GM18526 (cell line): Measurements from ENCODE around the gene AKAP12.

ENCODE experiments used
- POLR2A ChIP-seq: IDR thresholded peaks from 3 replicates; pipeline ENCODE4 v1.6.1; 2011; ENCODE audit not compliant: insufficient read length; ENCODE audit errors: extremely low read depth

AKAP12 gene

GRCh38 chr6:151239603-151240035, at the start of gene AKAP12:
Gene AKAP12 (plus strand): TSS chr6:151239967. CDS start chr6:151240563, 596 bp downstream.
- TF ChIP-seq POLR2A, result no peak

GRCh38 chr6:151191527-151191926, 48.2 kb upstream of the AKAP12 start:
- TF ChIP-seq POLR2A, result no peak

- no peak for TF ChIP-seq POLR2A
Observed at GRCh38 chr6:151196555-151196954, 43.2 kb upstream of the AKAP12 start.

- TF ChIP-seq POLR2A, result no peak
Observed at GRCh38 chr6:151197556-151197955, 42.2 kb upstream of the AKAP12 start.

GRCh38 chr6:151199991-151200390, 39.8 kb upstream of the AKAP12 start:
- no peak for TF ChIP-seq POLR2A

GRCh38 chr6:151205721-151206600, 33.8 kb upstream of the AKAP12 start:
- no peak for TF ChIP-seq POLR2A

GRCh38 chr6:151207674-151208073, 32.1 kb upstream of the AKAP12 start:
- no peak for TF ChIP-seq POLR2A

- TF ChIP-seq POLR2A, result no peak
Observed at GRCh38 chr6:151209071-151209831, 30.5 kb upstream of the AKAP12 start.

- TF ChIP-seq POLR2A, result no peak
Observed at GRCh38 chr6:151211075-151211474, 28.7 kb upstream of the AKAP12 start.

GRCh38 chr6:151213352-151213751, 26.4 kb upstream of the AKAP12 start:
- no peak for TF ChIP-seq POLR2A

GRCh38 chr6:151215999-151216398, 23.8 kb upstream of the AKAP12 start:
- no peak for TF ChIP-seq POLR2A

GRCh38 chr6:151216804-151217203, 23.0 kb upstream of the AKAP12 start:
- TF ChIP-seq POLR2A, result no peak

- no peak for TF ChIP-seq POLR2A
Observed at GRCh38 chr6:151219192-151219591, 20.6 kb upstream of the AKAP12 start.

- no peak for TF ChIP-seq POLR2A
Observed at GRCh38 chr6:151224076-151224475, 15.7 kb upstream of the AKAP12 start.

- no peak for TF ChIP-seq POLR2A
Observed at GRCh38 chr6:151225919-151226318, 13.8 kb upstream of the AKAP12 start.

- TF ChIP-seq POLR2A, result no peak
Observed at GRCh38 chr6:151228788-151229400, 10.9 kb upstream of the AKAP12 start.
